SK-N-SH treated with all-trans-retinoic acid at 6 μM for 48 hours (cell line): ENCODE data around the gene TNFRSF11A.

ENCODE experiments used
- GLIS3 ChIP-seq: fragments of 250-450 bp; sonication (Bioruptor Pico); IDR thresholded peaks from 2 replicates; pipeline ENCODE4 v1.5.0; 2020; ENCODE audit warnings: mild to moderate bottlenecking, moderate library complexity
- OSR1 ChIP-seq: fragments of 250-450 bp; sonication (Bioruptor Pico); IDR thresholded peaks from 2 replicates; pipeline ENCODE4 v1.8.0; 2022; ENCODE audit warnings: moderate library complexity, mild to moderate bottlenecking, inconsistent platforms
- ZC3H10 ChIP-seq: fragments of 250-450 bp; sonication (Bioruptor Pico); IDR thresholded peaks from 2 replicates; pipeline ENCODE4 v1.5.1; 2021; ENCODE audit warnings: mild to moderate bottlenecking, moderate library complexity
- ZNF8 ChIP-seq: fragments of 450-650 bp; formaldehyde crosslinking; IDR thresholded peaks from 2 replicates; pipeline ENCODE4 v1.5.0; 2020; ENCODE audit warnings: mild to moderate bottlenecking, moderate library complexity
- TF ChIP-seq, protein P1 (sequence below): fragments of 250-450 bp; sonication (Bioruptor Pico); IDR thresholded peaks from 2 replicates; pipeline ENCODE4 v1.5.1; 2020; ENCODE audit warnings: low read depth, mild to moderate bottlenecking, moderate library complexity
- TF ChIP-seq, protein P2 (sequence below): fragments of 250-450 bp; sonication (Bioruptor Pico); IDR thresholded peaks from 2 replicates; pipeline ENCODE4 v1.5.1; 2021; ENCODE audit warnings: mild to moderate bottlenecking, moderate library complexity
- TF ChIP-seq, protein P3 (sequence below): fragments of 250-450 bp; sonication (Bioruptor Pico); IDR thresholded peaks from 2 replicates; pipeline ENCODE4 v1.8.0; 2020; ENCODE audit warnings: mild to moderate bottlenecking, moderate library complexity, borderline replicate concordance

DNA sequence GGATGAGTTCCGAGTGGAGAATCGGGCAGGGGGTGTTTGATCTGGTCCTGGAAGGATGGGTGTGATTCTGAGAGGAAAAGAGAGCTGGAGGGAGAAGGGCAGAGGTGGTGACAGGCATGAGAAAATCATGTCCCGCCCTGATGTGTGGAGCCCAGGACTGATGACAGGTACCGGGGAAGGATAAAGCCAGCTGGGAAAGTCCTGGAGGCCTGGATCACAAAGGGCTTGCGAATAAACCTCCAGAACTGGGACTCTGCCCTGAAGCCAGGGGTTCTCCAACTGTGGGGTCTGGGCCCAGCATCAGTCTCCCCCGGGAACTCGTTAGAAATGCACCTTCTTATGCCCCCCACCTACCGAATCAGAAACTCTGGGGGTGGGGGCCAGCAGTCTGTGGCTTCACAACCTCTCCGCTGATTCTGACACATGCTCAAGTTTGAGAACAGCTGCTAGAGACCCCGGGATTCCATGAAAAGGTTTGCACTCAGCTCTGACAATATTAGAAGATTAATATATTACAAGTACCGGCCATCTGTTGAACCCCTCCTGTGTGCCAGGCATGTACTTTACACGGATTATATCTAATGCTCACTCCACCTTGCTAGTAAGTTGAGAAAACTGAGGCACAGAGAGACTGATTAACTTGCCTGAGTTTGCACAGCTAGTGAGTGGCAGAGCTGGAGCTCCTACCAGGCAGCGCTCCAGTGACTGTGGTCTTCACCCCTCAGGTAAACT lies 8.0 kb downstream of the TNFRSF11A start:
- TF ChIP-seq OSR1 (no peak), ZC3H10 (CRISPR knock-in tag) (no peak), ZNF8 (CRISPR knock-in tag) (no peak), GLIS3 (CRISPR knock-in tag) (no peak)
- TF ChIP-seq, protein P1, sequence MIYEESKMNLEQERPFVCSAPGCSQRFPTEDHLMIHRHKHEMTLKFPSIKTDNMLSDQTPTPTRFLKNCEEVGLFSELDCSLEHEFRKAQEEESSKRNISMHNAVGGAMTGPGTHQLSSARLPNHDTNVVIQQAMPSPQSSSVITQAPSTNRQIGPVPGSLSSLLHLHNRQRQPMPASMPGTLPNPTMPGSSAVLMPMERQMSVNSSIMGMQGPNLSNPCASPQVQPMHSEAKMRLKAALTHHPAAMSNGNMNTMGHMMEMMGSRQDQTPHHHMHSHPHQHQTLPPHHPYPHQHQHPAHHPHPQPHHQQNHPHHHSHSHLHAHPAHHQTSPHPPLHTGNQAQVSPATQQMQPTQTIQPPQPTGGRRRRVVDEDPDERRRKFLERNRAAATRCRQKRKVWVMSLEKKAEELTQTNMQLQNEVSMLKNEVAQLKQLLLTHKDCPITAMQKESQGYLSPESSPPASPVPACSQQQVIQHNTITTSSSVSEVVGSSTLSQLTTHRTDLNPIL: no peak
- TF ChIP-seq, protein P2, sequence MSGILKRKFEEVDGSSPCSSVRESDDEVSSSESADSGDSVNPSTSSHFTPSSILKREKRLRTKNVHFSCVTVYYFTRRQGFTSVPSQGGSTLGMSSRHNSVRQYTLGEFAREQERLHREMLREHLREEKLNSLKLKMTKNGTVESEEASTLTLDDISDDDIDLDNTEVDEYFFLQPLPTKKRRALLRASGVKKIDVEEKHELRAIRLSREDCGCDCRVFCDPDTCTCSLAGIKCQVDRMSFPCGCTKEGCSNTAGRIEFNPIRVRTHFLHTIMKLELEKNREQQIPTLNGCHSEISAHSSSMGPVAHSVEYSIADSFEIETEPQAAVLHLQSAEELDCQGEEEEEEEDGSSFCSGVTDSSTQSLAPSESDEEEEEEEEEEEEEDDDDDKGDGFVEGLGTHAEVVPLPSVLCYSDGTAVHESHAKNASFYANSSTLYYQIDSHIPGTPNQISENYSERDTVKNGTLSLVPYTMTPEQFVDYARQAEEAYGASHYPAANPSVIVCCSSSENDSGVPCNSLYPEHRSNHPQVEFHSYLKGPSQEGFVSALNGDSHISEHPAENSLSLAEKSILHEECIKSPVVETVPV (CRISPR knock-in tag): no peak
- TF ChIP-seq, protein P3, sequence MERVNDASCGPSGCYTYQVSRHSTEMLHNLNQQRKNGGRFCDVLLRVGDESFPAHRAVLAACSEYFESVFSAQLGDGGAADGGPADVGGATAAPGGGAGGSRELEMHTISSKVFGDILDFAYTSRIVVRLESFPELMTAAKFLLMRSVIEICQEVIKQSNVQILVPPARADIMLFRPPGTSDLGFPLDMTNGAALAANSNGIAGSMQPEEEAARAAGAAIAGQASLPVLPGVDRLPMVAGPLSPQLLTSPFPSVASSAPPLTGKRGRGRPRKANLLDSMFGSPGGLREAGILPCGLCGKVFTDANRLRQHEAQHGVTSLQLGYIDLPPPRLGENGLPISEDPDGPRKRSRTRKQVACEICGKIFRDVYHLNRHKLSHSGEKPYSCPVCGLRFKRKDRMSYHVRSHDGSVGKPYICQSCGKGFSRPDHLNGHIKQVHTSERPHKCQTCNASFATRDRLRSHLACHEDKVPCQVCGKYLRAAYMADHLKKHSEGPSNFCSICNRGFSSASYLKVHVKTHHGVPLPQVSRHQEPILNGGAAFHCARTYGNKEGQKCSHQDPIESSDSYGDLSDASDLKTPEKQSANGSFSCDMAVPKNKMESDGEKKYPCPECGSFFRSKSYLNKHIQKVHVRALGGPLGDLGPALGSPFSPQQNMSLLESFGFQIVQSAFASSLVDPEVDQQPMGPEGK: no peak
